Measurements from ENCODE around the gene DOLPP1.

GRCh38 chr9:129139993-129140396, 59.1 kb downstream of the DOLPP1 start:
- no peak for TF ChIP-seq CTCF (IDR thresholded peaks at IDR 0.05)
- TF ChIP-seq SIN3A (IDR thresholded peaks at IDR 0.05; ENCODE audit: borderline replicate concordance, insufficient read depth, low read depth, low read length), result no peak
- TF ChIP-seq POLR2AphosphoS5 (IDR thresholded peaks at IDR 0.05; ENCODE audit: low read depth, low read length), result no peak; the same call in none of the 2 replicates
- TF ChIP-seq REST (IDR thresholded peaks at IDR 0.05; ENCODE audit: insufficient read depth in 1 of 2, low read depth in 2 of 2, low read length in 1 of 2), result no peak

Measured in Panc1 (cell line).